Esophagus muscularis mucosa (tissue), 4 donors: ENCODE measurements around the gene ZC3H18. TPM values are rescaled to one million over a fixed set of nuclear protein-coding genes. Genes with fewer than 3 reads are reported as not detected.

Experiments used
- DNase-seq: peaks from one replicate; pipeline ENCODE4 v3.0.0-alpha.2; 2017; ENCODE audit errors: extremely low spot score
- H3K27ac ChIP-seq, 4 donors: fragments of 200-600 bp; sonication (generic); replicated peaks in 1 of 4; 1 replicate in 3 of 4; 2 replicates in 1 of 4; pipeline ENCODE4 v1.5.1; 2016 to 2019; ENCODE audit warnings: mild to moderate bottlenecking in 1 of 4
- H3K27me3 ChIP-seq, 4 donors: fragments of 200-600 bp; sonication (generic); one replicate each; pipeline versions ENCODE4 v1.5.1 to v1.6.0; 2016 to 2019
- H3K36me3 ChIP-seq, 4 donors: fragments of 200-600 bp; sonication (generic); one replicate each; pipeline ENCODE4 v1.5.1; 2016 to 2019
- H3K4me1 ChIP-seq, 4 donors: fragments of 200-600 bp; sonication (generic); one replicate each; pipeline ENCODE4 v1.5.1; 2016 to 2019
- H3K4me3 ChIP-seq, 4 donors: fragments of 200-600 bp; sonication (generic); 1 replicate in 2 of 4; 2 replicates in 2 of 4; pipeline ENCODE4 v1.5.1; 2016 to 2019; ENCODE audit warnings: mild to moderate bottlenecking in 4 of 4, moderate library complexity in 1 of 4
- H3K9me3 ChIP-seq, 4 donors: fragments of 200-600 bp; sonication (generic); 1 replicate in 3 of 4; 2 replicates in 1 of 4; pipeline ENCODE4 v1.5.1; 2016 to 2019
- EP300 ChIP-seq: sonication (generic); formaldehyde crosslinking; IDR thresholded peaks from one replicate; pipeline ENCODE4 v1.6.1; 2017; ENCODE audit warnings: antibody characterized with exemption
- POLR2A ChIP-seq: fragments of 450-650 bp; IDR thresholded peaks from one replicate; pipeline ENCODE4 v1.6.1; 2017; ENCODE audit warnings: antibody characterized with exemption, moderate library complexity, mild to moderate bottlenecking, low read depth
- POLR2AphosphoS5 ChIP-seq, 2 donors: sonication (generic); formaldehyde crosslinking; IDR thresholded peaks; one replicate each; pipeline ENCODE4 v1.6.1; 2017; ENCODE audit warnings: antibody characterized with exemption in 2 of 2
- WGBS: methylation state at CpG from one replicate; pipeline ENCODE4 v1.1.5; 2018; 5-methylcytosine and 5-hydroxymethylcytosine counted together
- intact Hi-C: fragments of 100-400 bp; cut with DNase I; formaldehyde crosslinking; loops from one replicate; pipeline ENCODE4 v1.15.1; 2023
- total RNA-seq, 4 donors: library from RNA; depleted of rRNA; stranded (reverse); fragments of >200 nt; gene quantifications; one replicate each; pipeline versions ENCODE4 v1.1.0 to v1.2.1, GENCODE V29; 2016
- TF ChIP-seq, protein P1 (sequence below), 3 experiments: fragments of 200-600 bp in 2 of 3; fragments of 450-650 bp in 1 of 3; sonication (generic) in 2 of 3; IDR thresholded peaks; one replicate each; pipeline ENCODE4 v1.5.1; 2017 to 2019; ENCODE audit warnings: antibody characterized with exemption in 3 of 3, mild to moderate bottlenecking in 2 of 3, moderate library complexity in 1 of 3

Gene ZC3H18
- total RNA-seq, 4 donors from 2014 or later = 15.9 to 29.1 (median 26.6) TPM

DNA sequence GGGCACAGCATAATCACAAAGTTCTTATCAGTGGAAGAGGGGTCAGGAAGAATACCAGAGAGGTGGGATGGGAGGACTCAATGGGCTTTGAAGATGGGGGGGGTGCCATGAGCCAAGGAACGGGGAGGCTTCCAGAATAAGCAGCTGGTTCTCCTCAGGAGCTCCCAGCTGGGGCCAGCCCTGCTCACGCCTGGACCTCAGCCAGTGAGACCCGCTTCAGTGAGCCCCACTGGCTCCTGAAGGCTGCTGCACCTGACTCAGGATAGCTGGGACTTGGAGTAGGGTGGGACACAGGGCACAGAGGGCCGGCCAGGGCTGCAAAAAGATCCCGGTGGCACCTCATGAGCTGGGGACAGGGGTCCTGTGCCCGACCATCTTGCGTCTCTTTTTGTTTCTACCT is 24.4 kb upstream of the ZC3H18 start:
- Histone ChIP-seq H3K27ac (no peak overlapping the region), H3K4me3 (no peak overlapping the region), H3K9me3 (peaks cover 0 to 31% (median 23%) of the 10 kb centered on the region in 4 donors), H3K27me3 (peaks cover 0 to 55% (median 5%) of the 10 kb centered on the region in 4 donors), H3K36me3 (no peaks in the 10 kb centered on the region), H3K4me1 (peaks cover 0 to 9% (median 4%) of the 10 kb centered on the region in 4 donors)
- TF ChIP-seq EP300 = no peak
- TF ChIP-seq POLR2A = no peak
- TF ChIP-seq, protein P1, sequence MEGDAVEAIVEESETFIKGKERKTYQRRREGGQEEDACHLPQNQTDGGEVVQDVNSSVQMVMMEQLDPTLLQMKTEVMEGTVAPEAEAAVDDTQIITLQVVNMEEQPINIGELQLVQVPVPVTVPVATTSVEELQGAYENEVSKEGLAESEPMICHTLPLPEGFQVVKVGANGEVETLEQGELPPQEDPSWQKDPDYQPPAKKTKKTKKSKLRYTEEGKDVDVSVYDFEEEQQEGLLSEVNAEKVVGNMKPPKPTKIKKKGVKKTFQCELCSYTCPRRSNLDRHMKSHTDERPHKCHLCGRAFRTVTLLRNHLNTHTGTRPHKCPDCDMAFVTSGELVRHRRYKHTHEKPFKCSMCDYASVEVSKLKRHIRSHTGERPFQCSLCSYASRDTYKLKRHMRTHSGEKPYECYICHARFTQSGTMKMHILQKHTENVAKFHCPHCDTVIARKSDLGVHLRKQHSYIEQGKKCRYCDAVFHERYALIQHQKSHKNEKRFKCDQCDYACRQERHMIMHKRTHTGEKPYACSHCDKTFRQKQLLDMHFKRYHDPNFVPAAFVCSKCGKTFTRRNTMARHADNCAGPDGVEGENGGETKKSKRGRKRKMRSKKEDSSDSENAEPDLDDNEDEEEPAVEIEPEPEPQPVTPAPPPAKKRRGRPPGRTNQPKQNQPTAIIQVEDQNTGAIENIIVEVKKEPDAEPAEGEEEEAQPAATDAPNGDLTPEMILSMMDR (IDR thresholded peaks at IDR 0.05) = no peak
- TF ChIP-seq POLR2AphosphoS5 (IDR thresholded peaks at IDR 0.05) = no peak
- no peak for DNase-seq
- intact Hi-C loops = no loop called here
- WGBS = 56% methylated on average over 6 of the region's 7 CpGs

DNA sequence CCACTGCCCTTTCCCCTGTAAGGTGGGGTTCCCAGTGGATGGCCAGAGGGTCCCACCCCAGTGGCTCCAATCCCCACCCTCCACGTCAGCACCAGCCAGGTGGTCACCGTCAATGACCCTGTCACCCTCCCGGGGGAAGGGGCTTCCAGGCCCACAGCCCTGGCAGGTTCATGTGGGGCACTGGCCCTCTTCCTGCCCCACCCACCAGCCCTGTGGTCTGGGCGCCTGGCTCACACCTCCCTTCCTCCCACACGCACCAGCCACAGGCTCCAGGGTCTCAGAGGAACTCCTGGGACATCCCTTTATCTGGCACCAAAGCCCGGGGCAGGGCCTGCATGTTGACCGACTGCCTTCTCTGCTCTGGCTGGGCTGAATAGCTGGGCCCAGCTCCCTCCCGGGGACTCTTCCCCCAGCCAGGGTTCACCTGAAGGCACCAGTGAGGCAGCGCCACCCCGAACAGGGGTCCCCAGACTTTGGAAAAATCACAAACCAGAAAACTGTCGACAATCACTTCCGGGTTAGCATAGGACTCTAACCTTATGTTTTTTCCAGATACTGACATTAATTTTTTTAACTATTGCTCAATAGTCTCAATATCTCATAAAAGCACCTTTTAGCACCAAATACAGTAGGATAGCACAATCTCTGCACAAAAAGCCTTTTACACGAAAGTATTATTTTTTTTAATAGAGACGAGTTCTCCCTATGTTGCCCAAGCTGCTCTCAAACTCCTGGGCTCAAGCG is 21.9 kb upstream of the ZC3H18 start:
- TF ChIP-seq EP300 (no peak), POLR2A (no peak), POLR2AphosphoS5 (IDR thresholded peaks at IDR 0.05) (no peak)
- TF ChIP-seq, protein P1 (IDR thresholded peaks at IDR 0.05) = no peak
- no peak overlapping the region for H3K27ac ChIP-seq
- no peaks in the 10 kb centered on the region for H3K36me3 ChIP-seq
- no peak for DNase-seq
- H3K4me3 ChIP-seq = no peak overlapping the region
- WGBS = 63% methylated on average over 11 of the region's 15 CpGs
- peaks cover 0 to 16% (median 12%) of the 10 kb centered on the region in 4 donors for H3K9me3 ChIP-seq
- H3K27me3 ChIP-seq = peaks cover 0 to 38% (median 2%) of the 10 kb centered on the region in 4 donors
- peaks cover 0 to 9% (median 4%) of the 10 kb centered on the region in 4 donors for H3K4me1 ChIP-seq
- intact Hi-C loops = no loop called here

DNA sequence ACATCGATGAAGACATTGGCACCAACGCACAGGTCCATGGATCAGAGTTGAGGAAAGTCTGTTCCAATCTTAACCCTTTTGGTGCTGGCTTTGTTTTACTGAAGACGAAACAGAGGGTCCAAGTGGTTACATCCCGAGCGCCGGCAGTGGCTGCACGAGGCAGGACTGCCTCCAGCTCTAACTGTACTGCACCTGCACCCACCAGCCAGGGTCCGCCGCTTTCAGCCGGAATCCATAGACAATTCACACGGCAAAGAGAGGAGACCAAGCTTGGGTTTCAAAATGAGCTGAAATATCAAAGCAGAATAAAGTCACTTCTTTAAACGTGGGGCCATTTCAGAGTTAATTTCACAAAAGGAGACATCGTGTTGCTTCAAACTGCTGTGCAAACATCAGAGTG is 21.2 kb upstream of the ZC3H18 start:
- Histone ChIP-seq H3K4me3 (no peak overlapping the region), H3K36me3 (no peaks in the 10 kb centered on the region), H3K9me3 (peaks cover 0 to 10% (median 6%) of the 10 kb centered on the region in 4 donors), H3K27me3 (peaks cover 0 to 43% (median 2%) of the 10 kb centered on the region in 4 donors), H3K4me1 (peaks cover 0 to 9% (median 4%) of the 10 kb centered on the region in 4 donors), H3K27ac (no peak overlapping the region)
- TF ChIP-seq POLR2A (no peak), POLR2AphosphoS5 (IDR thresholded peaks at IDR 0.05) (no peak), EP300 (no peak)
- TF ChIP-seq, protein P1 (IDR thresholded peaks at IDR 0.05) = no peak
- no peak for DNase-seq
- 76% methylated on average over 13 of the region's 13 CpGs for WGBS
- intact Hi-C loops = no loop called here

DNA sequence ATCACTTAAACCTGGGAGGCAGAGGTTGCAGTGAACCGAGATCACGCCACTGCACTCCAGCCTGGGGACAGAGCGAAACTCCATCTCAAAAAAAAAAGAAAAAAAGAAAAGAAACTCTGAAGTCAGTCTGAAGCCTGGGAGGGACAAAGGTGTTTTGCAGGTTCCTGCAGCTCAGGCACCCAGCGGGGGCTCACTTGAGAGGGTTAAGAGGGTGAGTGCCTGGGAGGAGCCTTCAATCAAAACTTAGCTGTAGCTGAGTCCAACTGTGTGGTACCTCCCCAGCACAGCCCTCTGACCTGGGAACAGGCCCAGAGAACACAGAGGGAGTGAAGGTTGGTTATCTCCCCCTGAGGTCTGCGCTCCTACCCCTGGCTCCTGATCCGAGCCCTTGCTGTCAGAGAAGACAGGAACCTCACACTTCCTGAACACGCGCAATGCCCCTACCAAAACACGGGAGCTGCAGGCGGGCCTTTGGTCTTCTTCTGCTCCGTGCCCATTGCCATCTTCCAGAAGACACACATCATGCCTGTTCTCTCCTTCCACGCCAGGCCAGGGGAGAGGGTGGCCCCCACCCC is 20.4 kb upstream of the ZC3H18 start:
- Histone ChIP-seq H3K9me3 (peaks cover 0 to 2% (median 0%) of the 10 kb centered on the region in 4 donors), H3K4me3 (no peak overlapping the region), H3K27ac (no peak overlapping the region), H3K4me1 (peaks cover 0 to 9% (median 4%) of the 10 kb centered on the region in 4 donors), H3K36me3 (no peaks in the 10 kb centered on the region), H3K27me3 (peaks cover 0 to 49% (median 2%) of the 10 kb centered on the region in 4 donors)
- 70% methylated on average over 11 of the region's 12 CpGs for WGBS
- DNase-seq = no peak
- intact Hi-C loops = no loop called here
- TF ChIP-seq POLR2AphosphoS5 (IDR thresholded peaks at IDR 0.05) = no peak
- TF ChIP-seq, protein P1 (IDR thresholded peaks at IDR 0.05) = no peak
- no peak for TF ChIP-seq POLR2A
- no peak for TF ChIP-seq EP300
